Measurements from ENCODE around the gene RIMKLB. TPM values are rescaled to one million over a fixed set of nuclear protein-coding genes. Genes with fewer than 3 reads are reported as not detected.

RIMKLB gene
- total and polyA plus RNA-seq, 10 of the 15 experiments (the other 5 are each of a cell fraction or from before 2014, with no cell fraction given): 0.15 to 0.83 (median 0.46) TPM

DNA sequence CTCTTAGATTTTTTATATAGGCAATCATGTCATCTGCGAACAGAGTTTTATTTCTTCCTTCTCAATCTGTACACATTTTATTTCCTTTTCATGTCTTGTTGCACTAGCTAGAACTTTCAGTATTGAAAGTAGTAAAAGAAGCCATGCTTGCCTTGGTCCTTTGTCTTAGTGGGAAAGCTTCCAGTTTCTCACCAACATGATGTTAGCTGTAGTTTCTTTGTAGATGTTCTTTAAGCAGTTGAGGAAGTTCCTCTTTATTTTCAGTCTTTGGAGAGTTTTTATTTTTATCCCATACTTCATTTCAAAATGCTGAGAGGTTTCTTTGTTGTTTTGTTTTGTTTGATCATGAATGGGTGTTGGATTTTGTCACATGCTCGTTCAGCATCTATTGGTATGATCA is 12.7 kb upstream of the RIMKLB start:
- no peak for ATAC-seq
- POLR2A ChIA-PET: interaction anchor here (0.6 kb wide), 1 partner anchor 10 kb away, joined by 4 read pairs; no protein-coding TSS in a partner anchor
- in situ Hi-C loops (cut with MboI) (loop anchor here (10.0 kb wide), 1 partner anchor 210 kb away; no protein-coding TSS in a partner anchor), intact Hi-C loops (cut with micrococcal nuclease; ENCODE audit: unreplicated experiment) (loop anchor here (10.0 kb wide), 1 partner anchor 140 kb away; the partner anchor contains the start of gene CLEC4E)
- BruUV-seq (replicated peaks): no TSS peak
- Histone ChIP-seq H3K27ac (ENCODE audit: control insufficient read depth, insufficient read depth) (no peak overlapping the region), H3K9ac (ENCODE audit: control insufficient read depth, insufficient read depth, low read length) (no peak overlapping the region), H2AFZ (ENCODE audit: control insufficient read depth, low read depth, low read length) (no peak overlapping the region), H3K36me3 (ENCODE audit: control insufficient read depth in 2 of 2, insufficient read depth in 2 of 2, low read length in 1 of 2) (no peaks in the 10 kb centered on the region), H4K20me1 (ENCODE audit: control insufficient read depth, insufficient read depth) (no peaks in the 10 kb centered on the region), H3K4me2 (ENCODE audit: control insufficient read depth, insufficient read depth) (no peak overlapping the region), H3K4me3 (no peak overlapping the region), H3K9me3 (replicated peaks; ENCODE audit: control insufficient read depth, insufficient read depth, low read length) (no peaks in the 10 kb centered on the region), H3K27me3 (replicated peaks in 1 of 2; ENCODE audit: control insufficient read depth in 2 of 2, insufficient read depth in 2 of 2, low read length in 1 of 2) (no peaks in the 10 kb centered on the region; a peak in 1 of 4 replicates), H3K4me1 (ENCODE audit: control insufficient read depth, insufficient read depth, low read length) (no peaks in the 10 kb centered on the region), H3K79me2 (ENCODE audit: control insufficient read depth, insufficient read depth, low read length) (no peaks in the 10 kb centered on the region)
- 52% methylated on average over 2 of the region's 2 CpGs for WGBS (ENCODE audit: insufficient coverage, insufficient replicate concordance, low lambda C conversion rate, missing lambda C conversion rate)
- CTCF ChIA-PET: interaction anchor here (0.8 to 2.0 kb wide), 3 partner anchors 141 to 206 kb away, joined by 3 to 10 read pairs (median 6); no protein-coding TSS in a partner anchor
- TF ChIP-seq SUZ12 (IDR thresholded peaks at IDR 0.05; ENCODE audit: unreplicated experiment) (no peak), EP300 (IDR thresholded peaks at IDR 0.05; ENCODE audit: borderline replicate concordance in 1 of 2, control insufficient read depth in 1 of 2, low read depth in 2 of 2, low read length in 2 of 2) (no peak), ZNF24 (IDR thresholded peaks at IDR 0.05) (no peak), ZNF384 (IDR thresholded peaks at IDR 0.05; ENCODE audit: borderline replicate concordance, low read depth, low read length) (no peak), NRF1 (conservative IDR thresholded peaks at IDR 0.05; ENCODE audit: low read depth, low read length) (no peak)
- TF ChIP-seq, protein P1, sequence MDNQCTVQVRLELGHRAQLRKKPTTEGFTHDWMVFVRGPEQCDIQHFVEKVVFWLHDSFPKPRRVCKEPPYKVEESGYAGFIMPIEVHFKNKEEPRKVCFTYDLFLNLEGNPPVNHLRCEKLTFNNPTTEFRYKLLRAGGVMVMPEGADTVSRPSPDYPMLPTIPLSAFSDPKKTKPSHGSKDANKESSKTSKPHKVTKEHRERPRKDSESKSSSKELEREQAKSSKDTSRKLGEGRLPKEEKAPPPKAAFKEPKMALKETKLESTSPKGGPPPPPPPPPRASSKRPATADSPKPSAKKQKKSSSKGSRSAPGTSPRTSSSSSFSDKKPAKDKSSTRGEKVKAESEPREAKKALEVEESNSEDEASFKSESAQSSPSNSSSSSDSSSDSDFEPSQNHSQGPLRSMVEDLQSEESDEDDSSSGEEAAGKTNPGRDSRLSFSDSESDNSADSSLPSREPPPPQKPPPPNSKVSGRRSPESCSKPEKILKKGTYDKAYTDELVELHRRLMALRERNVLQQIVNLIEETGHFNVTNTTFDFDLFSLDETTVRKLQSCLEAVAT (IDR thresholded peaks at IDR 0.05): no peak
- TF ChIP-seq, protein P2, sequence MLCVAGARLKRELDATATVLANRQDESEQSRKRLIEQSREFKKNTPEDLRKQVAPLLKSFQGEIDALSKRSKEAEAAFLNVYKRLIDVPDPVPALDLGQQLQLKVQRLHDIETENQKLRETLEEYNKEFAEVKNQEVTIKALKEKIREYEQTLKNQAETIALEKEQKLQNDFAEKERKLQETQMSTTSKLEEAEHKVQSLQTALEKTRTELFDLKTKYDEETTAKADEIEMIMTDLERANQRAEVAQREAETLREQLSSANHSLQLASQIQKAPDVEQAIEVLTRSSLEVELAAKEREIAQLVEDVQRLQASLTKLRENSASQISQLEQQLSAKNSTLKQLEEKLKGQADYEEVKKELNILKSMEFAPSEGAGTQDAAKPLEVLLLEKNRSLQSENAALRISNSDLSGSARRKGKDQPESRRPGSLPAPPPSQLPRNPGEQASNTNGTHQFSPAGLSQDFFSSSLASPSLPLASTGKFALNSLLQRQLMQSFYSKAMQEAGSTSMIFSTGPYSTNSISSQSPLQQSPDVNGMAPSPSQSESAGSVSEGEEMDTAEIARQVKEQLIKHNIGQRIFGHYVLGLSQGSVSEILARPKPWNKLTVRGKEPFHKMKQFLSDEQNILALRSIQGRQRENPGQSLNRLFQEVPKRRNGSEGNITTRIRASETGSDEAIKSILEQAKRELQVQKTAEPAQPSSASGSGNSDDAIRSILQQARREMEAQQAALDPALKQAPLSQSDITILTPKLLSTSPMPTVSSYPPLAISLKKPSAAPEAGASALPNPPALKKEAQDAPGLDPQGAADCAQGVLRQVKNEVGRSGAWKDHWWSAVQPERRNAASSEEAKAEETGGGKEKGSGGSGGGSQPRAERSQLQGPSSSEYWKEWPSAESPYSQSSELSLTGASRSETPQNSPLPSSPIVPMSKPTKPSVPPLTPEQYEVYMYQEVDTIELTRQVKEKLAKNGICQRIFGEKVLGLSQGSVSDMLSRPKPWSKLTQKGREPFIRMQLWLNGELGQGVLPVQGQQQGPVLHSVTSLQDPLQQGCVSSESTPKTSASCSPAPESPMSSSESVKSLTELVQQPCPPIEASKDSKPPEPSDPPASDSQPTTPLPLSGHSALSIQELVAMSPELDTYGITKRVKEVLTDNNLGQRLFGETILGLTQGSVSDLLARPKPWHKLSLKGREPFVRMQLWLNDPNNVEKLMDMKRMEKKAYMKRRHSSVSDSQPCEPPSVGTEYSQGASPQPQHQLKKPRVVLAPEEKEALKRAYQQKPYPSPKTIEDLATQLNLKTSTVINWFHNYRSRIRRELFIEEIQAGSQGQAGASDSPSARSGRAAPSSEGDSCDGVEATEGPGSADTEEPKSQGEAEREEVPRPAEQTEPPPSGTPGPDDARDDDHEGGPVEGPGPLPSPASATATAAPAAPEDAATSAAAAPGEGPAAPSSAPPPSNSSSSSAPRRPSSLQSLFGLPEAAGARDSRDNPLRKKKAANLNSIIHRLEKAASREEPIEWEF (IDR thresholded peaks at IDR 0.05; ENCODE audit: insufficient replicate concordance, low read depth, low read length): no peak
- RAD21 ChIA-PET (ENCODE audit: unreplicated experiment): interaction anchor here (0.7 kb wide), 1 partner anchor 365 kb away, joined by 3 read pairs; no protein-coding TSS in a partner anchor
- SMC1A ChIA-PET (ENCODE audit: uncharacterized antibody, unreplicated experiment): interaction anchor here (0.8 to 1.7 kb wide), 5 partner anchors 10 to 353 kb away, joined by 3 to 8 read pairs (median 3); no protein-coding TSS in a partner anchor
- no peak for FAIRE-seq
- DNase-seq (ENCODE audit: low read depth, low spot score): no peak
